ENCODE results near the gene PITPNM3.

DNA sequence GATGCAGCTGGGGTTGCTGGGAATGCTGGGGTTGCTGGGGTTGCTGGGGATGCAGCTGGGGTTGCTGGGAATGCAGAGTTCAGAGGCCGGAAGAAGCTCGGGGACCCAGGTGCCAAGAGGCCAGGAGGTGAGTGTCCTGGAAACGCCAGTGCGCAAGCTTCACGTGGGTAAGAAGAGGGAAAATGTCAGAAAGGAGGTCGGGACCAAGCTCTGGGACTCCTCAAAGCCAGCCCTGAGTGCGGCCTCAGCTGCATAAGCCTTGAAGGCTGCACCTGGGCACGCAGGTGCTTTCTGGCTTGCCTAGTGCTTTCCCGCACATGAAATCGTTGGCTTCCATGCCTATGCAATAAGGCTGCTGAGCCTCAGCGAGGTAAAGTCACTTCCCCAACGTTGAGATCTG is 48.3 kb downstream of the PITPNM3 start:
- TF ChIP-seq, protein P1, sequence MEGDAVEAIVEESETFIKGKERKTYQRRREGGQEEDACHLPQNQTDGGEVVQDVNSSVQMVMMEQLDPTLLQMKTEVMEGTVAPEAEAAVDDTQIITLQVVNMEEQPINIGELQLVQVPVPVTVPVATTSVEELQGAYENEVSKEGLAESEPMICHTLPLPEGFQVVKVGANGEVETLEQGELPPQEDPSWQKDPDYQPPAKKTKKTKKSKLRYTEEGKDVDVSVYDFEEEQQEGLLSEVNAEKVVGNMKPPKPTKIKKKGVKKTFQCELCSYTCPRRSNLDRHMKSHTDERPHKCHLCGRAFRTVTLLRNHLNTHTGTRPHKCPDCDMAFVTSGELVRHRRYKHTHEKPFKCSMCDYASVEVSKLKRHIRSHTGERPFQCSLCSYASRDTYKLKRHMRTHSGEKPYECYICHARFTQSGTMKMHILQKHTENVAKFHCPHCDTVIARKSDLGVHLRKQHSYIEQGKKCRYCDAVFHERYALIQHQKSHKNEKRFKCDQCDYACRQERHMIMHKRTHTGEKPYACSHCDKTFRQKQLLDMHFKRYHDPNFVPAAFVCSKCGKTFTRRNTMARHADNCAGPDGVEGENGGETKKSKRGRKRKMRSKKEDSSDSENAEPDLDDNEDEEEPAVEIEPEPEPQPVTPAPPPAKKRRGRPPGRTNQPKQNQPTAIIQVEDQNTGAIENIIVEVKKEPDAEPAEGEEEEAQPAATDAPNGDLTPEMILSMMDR (IDR thresholded peaks at IDR 0.05): no peak
- no peak for TF ChIP-seq POLR2A (IDR thresholded peaks at IDR 0.05)
